ENCODE data around the gene MOXD1.

- TF ChIP-seq POLR2A (IDR thresholded peaks at IDR 0.05; ENCODE audit: low read depth, low read length) (no peak), TAF1 (IDR thresholded peaks at IDR 0.05; ENCODE audit: low read depth, low read length) (no peak), POLR2AphosphoS5 (IDR thresholded peaks at IDR 0.05; ENCODE audit: low read depth, low read length) (no peak), SPI1 (IDR thresholded peaks at IDR 0.05; ENCODE audit: low read depth, low read length) (no peak), PAX5 (IDR thresholded peaks at IDR 0.05; ENCODE audit: insufficient read depth, low read length, severe bottlenecking) (no peak), POU2F2 (IDR thresholded peaks at IDR 0.05; ENCODE audit: low read depth, low read length) (no peak)
These were observed 45.6 kb upstream of the MOXD1 start for GRCh38 chr6:132446855-132447241.
